GM12872 (cell line): Measurements from ENCODE around the gene NKAIN2.

Experiments
- CTCF ChIP-seq: IDR thresholded peaks from 3 replicates; pipeline ENCODE4 v1.5.1; 2011; ENCODE audit warnings: low read depth, mild to moderate bottlenecking, low read length, moderate library complexity; ENCODE audit not compliant: insufficient read depth

Gene NKAIN2

GRCh38 chr6:124463271-124463670, 659.6 kb downstream of the NKAIN2 start:
- no peak for TF ChIP-seq CTCF

- TF ChIP-seq CTCF: no peak
Measured at GRCh38 chr6:124466949-124467348, 663.3 kb downstream of the NKAIN2 start.

- no peak for TF ChIP-seq CTCF
Measured at GRCh38 chr6:124467366-124467765, 663.7 kb downstream of the NKAIN2 start.

GRCh38 chr6:124470803-124471202, 667.1 kb downstream of the NKAIN2 start:
- no peak for TF ChIP-seq CTCF

GRCh38 chr6:124475176-124475575, 671.5 kb downstream of the NKAIN2 start:
- no peak for TF ChIP-seq CTCF

- TF ChIP-seq CTCF: no peak
Measured at GRCh38 chr6:124478906-124479305, 675.2 kb downstream of the NKAIN2 start.

GRCh38 chr6:124479991-124480430, 676.3 kb downstream of the NKAIN2 start:
- TF ChIP-seq CTCF: no peak

- TF ChIP-seq CTCF: no peak
Measured at GRCh38 chr6:124482071-124482491, 678.4 kb downstream of the NKAIN2 start.
